Stimulated activated CD8-positive, alpha-beta memory T cell treated with anti-CD3 and anti-CD28 coated beads, Interleukin-2, amount 100 ng/mL, for 48 hours (primary cell): ENCODE data around the gene SOX6.

Source experiments
- DNase-seq, 2 donors: peaks; one replicate each; pipeline ENCODE4 v3.0.0-alpha.2; 2020; ENCODE audit warnings: low read depth in 2 of 2

SOX6 gene

GRCh38 chr11:16271258-16271657 lies 85.1 kb downstream of the SOX6 start:
- no peak for DNase-seq

DNA sequence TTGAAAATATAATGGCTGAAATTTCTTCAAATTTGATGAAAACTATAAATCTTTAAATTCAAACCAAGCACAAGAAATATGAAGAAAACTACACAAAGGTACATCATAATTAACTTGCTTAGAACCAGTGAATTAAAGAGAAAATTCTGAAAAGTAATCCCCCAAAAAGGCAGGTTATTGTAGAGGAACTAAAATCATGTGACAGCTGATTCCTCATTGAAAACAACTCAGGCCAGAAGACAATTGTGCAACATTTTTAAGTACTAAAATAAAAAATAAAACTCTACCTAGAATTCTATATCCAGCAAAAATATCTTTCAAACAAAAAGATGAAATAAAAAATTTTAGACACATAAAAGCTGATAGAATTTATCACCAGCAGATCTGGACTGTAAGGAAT lies 90.3 kb downstream of the SOX6 start:
- no peak for DNase-seq

- no peak for DNase-seq
Observed at GRCh38 chr11:16265022-16265421, 91.3 kb downstream of the SOX6 start.

- no peak for DNase-seq
Observed at GRCh38 chr11:16262645-16262955, 93.7 kb downstream of the SOX6 start.

GRCh38 chr11:16261836-16262644 lies 94.3 kb downstream of the SOX6 start:
- no peak for DNase-seq

- DNase-seq = no peak
Observed at GRCh38 chr11:16252373-16252772, 104.0 kb downstream of the SOX6 start.

DNA sequence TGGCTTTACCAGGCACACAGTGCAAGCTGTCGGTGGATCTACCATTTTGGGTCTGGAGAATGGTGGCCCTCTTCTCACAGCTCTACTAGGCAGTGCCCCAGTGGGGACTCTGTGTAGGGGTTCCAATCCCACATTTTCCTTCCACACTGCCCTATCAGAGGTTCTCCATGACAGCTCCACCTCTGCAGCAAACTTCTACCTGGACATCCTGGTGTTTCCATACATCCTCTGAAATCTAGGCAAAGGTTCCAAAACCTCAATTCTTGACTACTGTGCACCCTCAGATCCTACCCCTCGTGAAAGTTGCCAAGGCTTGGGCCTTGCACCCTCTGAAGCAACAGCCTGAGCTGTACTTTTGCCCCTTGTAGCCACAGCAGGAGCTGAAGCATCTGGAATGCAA lies 108.1 kb downstream of the SOX6 start:
- no peak for DNase-seq

GRCh38 chr11:16242806-16243205 lies 113.5 kb downstream of the SOX6 start:
- no peak for DNase-seq

DNA sequence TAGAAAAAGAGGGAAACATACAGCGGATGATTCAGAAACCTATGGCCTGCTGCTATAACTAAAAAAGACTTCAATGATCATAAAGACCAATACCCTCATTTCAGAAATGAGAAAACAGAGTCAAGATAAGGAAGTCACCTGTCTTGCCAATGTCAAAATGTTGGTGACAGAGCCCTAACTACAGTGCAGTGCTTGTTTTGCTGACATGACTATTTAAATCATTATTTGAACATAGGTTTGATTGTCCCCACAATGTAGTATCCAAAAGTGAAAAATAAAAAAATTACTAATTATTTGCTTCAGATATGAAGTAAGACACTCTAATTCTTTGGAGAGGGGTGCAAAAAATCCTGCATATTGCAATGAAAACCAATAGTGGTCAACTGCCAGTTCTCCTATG lies 115.7 kb downstream of the SOX6 start:
- no peak for DNase-seq

DNA sequence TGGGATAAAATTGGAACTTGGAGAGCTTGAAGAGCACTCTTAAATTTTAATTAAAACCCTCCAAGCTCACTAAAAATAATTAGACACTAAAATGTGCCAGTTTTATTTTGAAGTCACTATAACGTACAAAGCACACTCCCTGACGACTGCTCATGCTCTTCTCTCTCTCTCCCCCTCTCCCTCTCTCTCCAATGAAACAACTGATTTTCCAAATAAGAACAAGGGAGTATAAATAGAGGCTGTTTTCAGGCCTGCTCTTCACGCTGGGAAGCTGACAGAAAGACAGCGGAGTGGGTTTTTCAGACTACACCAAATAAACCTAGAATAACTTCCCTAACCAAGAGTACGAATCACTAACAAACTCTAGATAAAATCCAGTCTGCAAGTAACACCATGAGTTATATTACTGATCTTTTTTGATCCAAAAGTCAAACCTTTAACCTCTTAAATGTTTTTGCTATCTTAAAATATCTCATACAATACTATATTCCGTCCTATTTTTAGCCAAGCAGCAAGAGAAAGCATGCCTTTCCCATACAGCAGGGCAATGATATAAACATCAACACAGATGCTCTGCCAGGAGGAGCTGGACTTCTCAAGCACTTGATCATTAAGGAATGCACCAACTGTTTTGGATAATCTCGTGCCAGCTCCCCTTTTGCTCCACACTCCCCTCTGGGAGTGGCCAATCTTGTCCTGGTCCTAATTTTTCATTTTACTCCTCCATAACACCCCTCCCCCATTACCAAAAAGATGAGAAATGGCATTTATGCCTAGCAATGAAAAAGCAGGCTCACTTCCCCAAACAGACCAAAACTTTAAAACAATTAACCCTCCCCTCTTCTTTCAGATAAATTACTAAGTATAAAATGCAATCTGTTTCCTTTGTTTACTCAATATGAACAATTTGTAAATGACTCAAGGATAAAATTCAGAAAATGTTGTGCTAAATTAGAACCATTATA lies 116.9 kb downstream of the SOX6 start:
- DNase-seq = no peak

DNA sequence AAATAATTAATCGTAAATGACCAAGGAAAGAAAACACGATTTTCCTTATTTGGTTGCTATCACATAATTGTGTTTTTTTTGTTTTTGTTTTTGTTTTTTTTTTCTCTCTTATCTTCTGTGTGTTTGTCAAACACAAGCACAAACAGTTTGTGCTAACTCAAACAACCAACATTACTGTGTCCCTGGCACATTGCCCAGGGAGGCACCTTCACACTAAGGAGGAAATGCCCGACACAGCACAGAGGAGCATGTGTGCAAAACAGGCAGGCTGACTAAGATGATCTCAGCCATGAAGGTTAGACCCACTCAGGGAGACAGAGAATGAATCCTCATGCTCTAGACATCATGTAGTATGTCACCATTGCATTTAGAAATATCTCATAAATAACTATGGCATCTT lies 130.1 kb downstream of the SOX6 start:
- DNase-seq = no peak

- no peak for DNase-seq
Observed at GRCh38 chr11:16225623-16226022, 130.7 kb downstream of the SOX6 start.

GRCh38 chr11:16223558-16223957 lies 132.8 kb downstream of the SOX6 start:
- DNase-seq = no peak

GRCh38 chr11:16217631-16218030 lies 138.7 kb downstream of the SOX6 start:
- no peak for DNase-seq

DNA sequence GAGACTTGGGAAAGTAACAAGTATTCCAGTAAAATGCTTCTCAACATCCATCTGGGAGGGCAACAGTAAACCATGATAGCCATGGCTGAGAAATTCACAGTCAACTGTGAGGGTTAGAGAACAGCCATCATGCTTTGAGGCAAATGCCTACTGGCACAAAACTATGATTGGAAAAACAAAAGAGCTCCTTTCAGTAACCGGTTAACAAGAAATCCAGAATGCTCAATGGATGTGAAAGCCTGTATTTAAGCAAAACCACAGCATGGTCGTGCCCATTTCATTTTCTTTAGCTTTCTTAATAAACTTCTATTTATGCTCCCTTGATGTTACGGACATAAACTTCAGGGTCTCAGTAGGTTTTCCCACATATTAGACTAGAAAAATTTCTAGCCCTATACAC lies 139.5 kb downstream of the SOX6 start:
- no peak for DNase-seq

DNA sequence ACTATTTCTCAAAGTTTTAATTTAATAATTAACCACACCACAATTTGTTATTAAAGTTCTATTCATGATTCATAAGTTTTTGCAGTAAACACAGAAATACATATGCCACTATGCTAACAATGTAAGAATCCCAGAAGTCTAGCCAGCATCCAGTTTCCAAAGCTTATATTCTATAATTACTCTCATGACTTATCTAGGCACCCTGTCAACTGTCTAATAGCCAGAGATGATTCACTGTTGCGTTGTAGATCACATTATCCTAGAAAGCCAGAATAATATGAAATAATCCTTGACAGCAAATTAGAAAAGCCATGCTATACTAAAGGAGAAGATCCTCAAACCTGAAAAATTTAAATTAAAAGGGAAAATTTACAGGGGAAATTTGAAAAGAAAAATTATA lies 141.0 kb downstream of the SOX6 start:
- DNase-seq = no peak

DNA sequence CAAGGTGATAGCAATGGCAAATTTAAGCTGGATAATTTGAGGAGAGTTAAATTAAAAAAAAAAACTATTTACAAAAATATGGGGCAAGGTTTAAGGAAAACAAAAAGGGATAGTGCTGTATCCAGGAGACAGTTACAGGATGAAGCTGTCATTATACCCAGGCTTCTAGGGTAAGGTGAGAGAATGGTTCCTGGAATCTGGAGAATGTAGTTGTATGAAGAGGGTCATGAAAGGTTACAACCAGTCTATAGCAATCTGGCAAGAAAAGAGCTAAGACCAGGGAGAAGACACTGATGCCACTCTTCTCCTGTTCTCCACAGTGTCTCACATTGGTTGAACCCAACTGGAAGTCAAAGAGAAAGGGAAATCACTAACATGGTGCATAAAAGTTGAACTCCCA lies 144.9 kb downstream of the SOX6 start:
- DNase-seq = no peak

GRCh38 chr11:16204261-16204660 lies 152.1 kb downstream of the SOX6 start:
- no peak for DNase-seq

DNA sequence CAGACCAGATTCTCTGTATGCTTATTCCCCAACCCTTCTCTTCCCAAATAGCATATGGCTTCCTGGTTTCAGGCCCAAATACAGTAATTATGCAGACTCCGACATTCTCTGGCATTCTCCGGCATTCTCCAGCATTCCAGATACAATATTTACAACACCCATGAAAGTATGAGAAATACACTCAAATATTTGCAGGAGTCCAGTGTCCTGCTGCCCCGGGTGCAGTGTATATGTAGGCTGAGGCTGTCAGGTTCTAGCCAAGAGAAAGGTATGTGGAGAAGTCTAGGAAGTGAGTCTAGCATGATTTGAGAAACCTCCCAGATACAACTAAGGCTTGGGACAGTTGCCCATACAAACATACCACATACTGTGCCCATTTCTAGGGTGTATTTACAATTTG lies 160.7 kb downstream of the SOX6 start:
- DNase-seq = no peak

- no peak for DNase-seq
Observed at GRCh38 chr11:16194566-16194965, 161.8 kb downstream of the SOX6 start.

DNA sequence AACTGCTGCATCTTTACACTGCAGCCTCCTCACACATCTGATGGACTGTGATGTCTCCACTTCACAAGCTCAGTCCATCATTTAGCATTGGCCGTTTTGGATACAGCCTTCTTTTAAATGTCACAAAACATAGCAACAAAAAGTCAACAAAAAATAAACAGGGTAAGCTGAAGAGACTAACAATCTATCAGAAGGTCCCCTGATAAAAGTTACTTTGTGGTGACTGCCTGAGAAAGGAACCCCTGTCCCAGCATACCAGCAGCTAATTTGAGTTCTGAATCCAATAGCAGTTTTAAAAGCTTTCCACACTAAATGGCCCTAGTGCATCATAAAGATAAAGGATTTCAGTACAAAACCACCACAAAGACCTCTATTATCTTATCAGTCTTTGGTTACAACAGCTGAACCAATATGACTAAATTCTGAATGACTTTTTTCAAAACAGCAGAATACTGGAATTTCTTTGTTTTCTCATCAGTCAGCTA lies 162.4 kb downstream of the SOX6 start:
- DNase-seq = no peak

DNA sequence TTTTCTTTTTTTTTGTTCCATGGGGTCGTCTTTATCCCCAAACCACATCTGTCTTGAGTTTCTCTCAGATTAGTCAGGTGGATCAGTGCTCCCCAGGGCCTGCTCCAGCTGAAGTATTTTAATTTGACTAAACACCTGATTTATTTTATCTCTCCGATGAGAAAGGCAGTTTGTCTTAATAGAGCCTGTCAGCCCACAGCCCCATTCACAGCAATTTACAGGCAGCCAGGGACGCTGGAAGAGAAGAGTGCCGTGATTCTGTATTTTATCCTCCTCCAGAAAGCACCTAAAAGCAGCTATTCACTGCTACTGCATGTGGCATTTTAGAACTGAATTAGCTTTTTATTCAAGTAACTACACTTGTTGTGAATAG lies 164.5 kb downstream of the SOX6 start:
- no peak for DNase-seq
